H1 (cell line): Measurements from ENCODE around the gene DOHH. TPM values are rescaled to one million over a fixed set of nuclear protein-coding genes. Genes with fewer than 3 reads are reported as not detected.

Source experiments
- CTCF ChIA-PET: fragments of 300-600 bp; sonication (Branson Sonifier 250); formaldehyde crosslinking; loops from one replicate; lab custom pipeline; 2021; ENCODE audit not compliant: partially characterized antibody; lab: Charles Lee
- POLR2A ChIA-PET: fragments of 300-600 bp; sonication (Branson Sonifier 250); formaldehyde crosslinking; loops from one replicate; lab custom pipeline; 2021; ENCODE audit warnings: inconsistent platforms; ENCODE audit not compliant: partially characterized antibody; lab: Charles Lee
- DNase-seq, 2 experiments: peaks; one replicate each; pipeline versions ENCODE4 v3.0.0 to v3.0.0-alpha.2; 2010 to 2022; ENCODE audit warnings: low spot score in 2 of 2, low read depth in 1 of 2, mixed read lengths in 1 of 2
- FAIRE-seq: peaks from 2 replicates; lab custom pipeline; 2011; peaks lifted over from hg19 to GRCh38; lab: Jason Lieb, UNC
- H2AFZ ChIP-seq: 2 replicates; pipeline ENCODE4 v1.8.1; 2012; ENCODE audit warnings: low read length, inconsistent platforms
- H2AK5ac ChIP-seq: 2 replicates; pipeline ENCODE4 v1.6.1; 2013; ENCODE audit warnings: low read depth, low read length
- H2BK120ac ChIP-seq: replicated peaks from 2 replicates; pipeline ENCODE3; 2013; ENCODE audit warnings: low read depth, low read length, inconsistent platforms
- H2BK12ac ChIP-seq: 2 replicates; pipeline ENCODE4 v1.6.1; 2013; ENCODE audit warnings: low read depth, low read length
- H2BK15ac ChIP-seq: 2 replicates; pipeline ENCODE4 v1.6.1; 2013; ENCODE audit warnings: low read length
- H2BK20ac ChIP-seq: 2 replicates; pipeline ENCODE4 v1.6.1; 2013; ENCODE audit warnings: low read length
- H2BK5ac ChIP-seq: 2 replicates; pipeline ENCODE4 v1.6.1; 2013; ENCODE audit warnings: low read depth, low read length
- H3K14ac ChIP-seq: 2 replicates; pipeline ENCODE4 v1.6.1; 2013; ENCODE audit warnings: inconsistent platforms; ENCODE audit not compliant: insufficient read length
- H3K18ac ChIP-seq: 2 replicates; pipeline ENCODE4 v1.6.1; 2013; ENCODE audit warnings: low read length; ENCODE audit errors: extremely low read depth
- H3K23ac ChIP-seq: 2 replicates; pipeline ENCODE4 v1.6.1; 2013; ENCODE audit warnings: inconsistent platforms; ENCODE audit not compliant: insufficient read length
- H3K23me2 ChIP-seq: 2 replicates; pipeline ENCODE4 v1.6.1; 2013; ENCODE audit warnings: low read depth, low read length
- H3K27ac ChIP-seq: 2 replicates; pipeline ENCODE4 v1.6.1; 2011; ENCODE audit warnings: low read depth, low read length, inconsistent platforms
- H3K27me3 ChIP-seq, 4 experiments: replicated peaks in 1 of 4; 1 replicate in 1 of 4; 2 replicates in 3 of 4; pipeline versions ENCODE4 v1.6.1 to v1.8.1; 2011 to 2013; ENCODE audit warnings: low read length in 3 of 4, mild to moderate bottlenecking in 3 of 4, inconsistent platforms in 2 of 4, mixed read lengths in 2 of 4, moderate library complexity in 1 of 4; ENCODE audit not compliant: control insufficient read depth in 3 of 4, insufficient read depth in 3 of 4; ENCODE audit errors: extremely low read depth in 1 of 4
- H3K36me3 ChIP-seq, 4 experiments: 2 replicates each; pipeline versions ENCODE4 v1.6.1 to v1.8.1; 2011 to 2013; ENCODE audit warnings: mild to moderate bottlenecking in 4 of 4, low read length in 3 of 4, moderate library complexity in 2 of 4, control low read depth in 1 of 4, inconsistent platforms in 1 of 4; ENCODE audit not compliant: insufficient read depth in 4 of 4, control insufficient read depth in 2 of 4
- H3K4ac ChIP-seq: replicated peaks from 2 replicates; pipeline ENCODE3; 2013; ENCODE audit warnings: low read length, low read depth, mixed read lengths, inconsistent platforms; ENCODE audit not compliant: insufficient read length
- H3K4me1 ChIP-seq, 4 experiments: replicated peaks in 1 of 4; 1 replicate in 1 of 4; 2 replicates in 3 of 4; pipeline versions ENCODE4 v1.6.1 to v1.8.1; 2011 to 2013; ENCODE audit warnings: low read length in 3 of 4, inconsistent platforms in 2 of 4, mixed read lengths in 1 of 4; ENCODE audit not compliant: insufficient read depth in 4 of 4, control insufficient read depth in 3 of 4
- H3K4me2 ChIP-seq, 2 experiments: 2 replicates each; pipeline versions ENCODE4 v1.6.1 to v1.8.1; 2011 to 2013; ENCODE audit warnings: low read depth in 2 of 2, low read length in 2 of 2, control low read depth in 1 of 2, inconsistent platforms in 1 of 2, mild to moderate bottlenecking in 1 of 2; ENCODE audit not compliant: insufficient read depth in 1 of 2
- H3K4me3 ChIP-seq, 4 experiments: fragments of 200-600, 300-600 bp in 1 of 4; sonication (generic), shearing (Covaris generic), sonication (Bioruptor Twin) in 1 of 4; 2 replicates each; pipeline versions ENCODE4 v1.5.1 to v1.8.1; 2011 to 2016; ENCODE audit warnings: low read length in 4 of 4, low read depth in 3 of 4, control low read depth in 2 of 4, inconsistent platforms in 2 of 4, mild to moderate bottlenecking in 2 of 4, mixed read lengths in 1 of 4, moderate library complexity in 1 of 4; ENCODE audit not compliant: insufficient read depth in 2 of 4; ENCODE audit errors: extremely low read depth in 1 of 4
- H3K56ac ChIP-seq: replicated peaks from 2 replicates; pipeline ENCODE3; 2013; ENCODE audit warnings: low read depth, mild to moderate bottlenecking, mixed read lengths, low read length, inconsistent platforms; ENCODE audit not compliant: insufficient read length
- H3K79me1 ChIP-seq: 2 replicates; pipeline ENCODE4 v1.6.1; 2013; ENCODE audit warnings: low read depth, low read length, control low read depth
- H3K79me2 ChIP-seq, 2 experiments: 2 replicates each; pipeline versions ENCODE4 v1.6.1 to v1.8.1; 2012 to 2013; ENCODE audit warnings: low read length in 2 of 2, mild to moderate bottlenecking in 2 of 2, inconsistent platforms in 1 of 2; ENCODE audit not compliant: insufficient read depth in 2 of 2, control insufficient read depth in 1 of 2
- H3K9ac ChIP-seq, 4 experiments: replicated peaks in 1 of 4; 1 replicate in 1 of 4; 2 replicates in 3 of 4; pipeline versions ENCODE4 v1.6.1 to v1.8.1; 2011 to 2013; ENCODE audit warnings: low read depth in 3 of 4, low read length in 3 of 4, control low read depth in 2 of 4, mild to moderate bottlenecking in 2 of 4, moderate library complexity in 2 of 4, inconsistent platforms in 1 of 4; ENCODE audit errors: extremely low read depth in 1 of 4
- H3K9me3 ChIP-seq, 2 experiments: 2 replicates each; pipeline versions ENCODE4 v1.6.1 to v1.8.1; 2012 to 2013; ENCODE audit warnings: mild to moderate bottlenecking in 2 of 2, moderate library complexity in 2 of 2, control low read depth in 1 of 2, inconsistent platforms in 1 of 2, low read depth in 1 of 2, low read length in 1 of 2, mixed read lengths in 1 of 2; ENCODE audit not compliant: insufficient read depth in 2 of 2
- H4K20me1 ChIP-seq, 2 experiments: replicated peaks in 1 of 2; 2 replicates each; pipeline versions ENCODE3 to v1.8.1; 2011 to 2013; ENCODE audit warnings: inconsistent platforms in 2 of 2, low read length in 2 of 2, mild to moderate bottlenecking in 1 of 2; ENCODE audit not compliant: insufficient read depth in 2 of 2, control insufficient read depth in 1 of 2
- H4K5ac ChIP-seq: 2 replicates; pipeline ENCODE4 v1.6.1; 2013; ENCODE audit warnings: low read length, low read depth, mixed read lengths, inconsistent platforms; ENCODE audit not compliant: insufficient read length
- H4K8ac ChIP-seq: 2 replicates; pipeline ENCODE4 v1.8.0; 2013; ENCODE audit warnings: mild to moderate bottlenecking, moderate library complexity, low read length, inconsistent platforms; ENCODE audit not compliant: insufficient read depth; ENCODE audit errors: extremely low read depth
- H4K91ac ChIP-seq: replicated peaks from 2 replicates; pipeline ENCODE3; 2013; ENCODE audit warnings: low read length, mixed read lengths, inconsistent platforms; ENCODE audit not compliant: insufficient read length
- ASH2L ChIP-seq: fragments of 200-600, 300-600 bp; sonication (generic); IDR thresholded peaks from one replicate; pipeline ENCODE4 v1.7.1; 2017; ENCODE audit warnings: low read length
- CEBPB ChIP-seq: IDR thresholded peaks from 2 replicates; pipeline ENCODE4 v1.6.1; 2012; ENCODE audit warnings: low read depth, low read length
- GTF2F1 ChIP-seq: IDR thresholded peaks from 2 replicates; pipeline ENCODE4 v1.6.1; 2012; ENCODE audit warnings: low read depth, low read length, improper control_type of control experiment, borderline replicate concordance
- NANOG ChIP-seq: IDR thresholded peaks from 2 replicates; pipeline ENCODE4 v1.6.1; 2011; ENCODE audit warnings: low read length, low read depth, mild to moderate bottlenecking, inconsistent platforms; ENCODE audit not compliant: insufficient read depth, poor library complexity, severe bottlenecking
- NRF1 ChIP-seq: IDR thresholded peaks from 2 replicates; pipeline ENCODE4 v1.6.1; 2011; ENCODE audit warnings: mild to moderate bottlenecking, low read depth, low read length, improper control_type of control experiment
- POLR2AphosphoS5 ChIP-seq: IDR thresholded peaks from 2 replicates; pipeline ENCODE4 v1.6.1; 2011; ENCODE audit warnings: low read depth, low read length
- RBBP5 ChIP-seq: IDR thresholded peaks from 2 replicates; pipeline ENCODE4 v1.7.1; 2012; ENCODE audit warnings: low read depth, mild to moderate bottlenecking, inconsistent platforms, low read length, moderate library complexity, borderline replicate concordance
- RXRA ChIP-seq: IDR thresholded peaks from 2 replicates; pipeline ENCODE4 v1.6.1; 2011; ENCODE audit warnings: low read depth, mild to moderate bottlenecking, low read length, moderate library complexity; ENCODE audit not compliant: insufficient read depth
- SP1 ChIP-seq: IDR thresholded peaks from 2 replicates; pipeline ENCODE4 v1.6.1; 2011; ENCODE audit warnings: low read depth, low read length
- TAF7 ChIP-seq: optimal IDR thresholded peaks from 2 replicates; pipeline ENCODE3; 2011; ENCODE audit warnings: low read depth, mild to moderate bottlenecking, inconsistent platforms, low read length, moderate library complexity, borderline replicate concordance
- YY1 ChIP-seq: IDR thresholded peaks from 2 replicates; pipeline ENCODE4 v1.6.1; 2011; ENCODE audit warnings: low read depth, mild to moderate bottlenecking, low read length
- WGBS, 2 experiments: shearing (Covaris generic) in 1 of 2; methylation state at CpG; one replicate each; pipeline versions ENCODE4 v1.1.6 to v1.1.7; 2013 to 2015; ENCODE audit warnings: low lambda C conversion rate in 2 of 2, mixed read lengths in 2 of 2, inconsistent platforms in 1 of 2, low coverage in 1 of 2, missing lambda C conversion rate in 1 of 2; ENCODE audit not compliant: insufficient replicate concordance in 2 of 2, insufficient coverage in 1 of 2, insufficient read length in 1 of 2; ENCODE audit errors: extremely low coverage in 1 of 2, missing lambda C conversion rate in 1 of 2; 5-methylcytosine and 5-hydroxymethylcytosine counted together
- polyA plus RNA-seq, 7 experiments: library from polyadenylated mRNA; depleted of rRNA in 3 of 7; stranded (reverse) in 5 of 7; unstranded in 2 of 7; fragments of >200 nt in 5 of 7; fragments of 200-250 nt in 2 of 7; gene quantifications; 1 replicate in 5 of 7; 2 replicates in 1 of 7; 4 replicates in 1 of 7; pipeline versions ENCODE4 v1.2.1 to v1.2.3, GENCODE V29; 2011 to 2013; ENCODE audit warnings: missing spikeins in 2 of 7, mixed read lengths in 2 of 7
- total RNA-seq: library from RNA; stranded (reverse); fragmentation: NEBNext Ultra II Directional; extraction: Animal tissue kit (Norgen Biotek cat#: 25700); gene quantifications from 2 replicates; pipeline ENCODE4 v1.2.1, GENCODE V29; 2021

DOHH gene
- total and polyA plus RNA-seq, 2 of the 8 experiments (the other 6 are each of a cell fraction or from before 2014, with no cell fraction given): 7.3 to 17.7 TPM

DNA sequence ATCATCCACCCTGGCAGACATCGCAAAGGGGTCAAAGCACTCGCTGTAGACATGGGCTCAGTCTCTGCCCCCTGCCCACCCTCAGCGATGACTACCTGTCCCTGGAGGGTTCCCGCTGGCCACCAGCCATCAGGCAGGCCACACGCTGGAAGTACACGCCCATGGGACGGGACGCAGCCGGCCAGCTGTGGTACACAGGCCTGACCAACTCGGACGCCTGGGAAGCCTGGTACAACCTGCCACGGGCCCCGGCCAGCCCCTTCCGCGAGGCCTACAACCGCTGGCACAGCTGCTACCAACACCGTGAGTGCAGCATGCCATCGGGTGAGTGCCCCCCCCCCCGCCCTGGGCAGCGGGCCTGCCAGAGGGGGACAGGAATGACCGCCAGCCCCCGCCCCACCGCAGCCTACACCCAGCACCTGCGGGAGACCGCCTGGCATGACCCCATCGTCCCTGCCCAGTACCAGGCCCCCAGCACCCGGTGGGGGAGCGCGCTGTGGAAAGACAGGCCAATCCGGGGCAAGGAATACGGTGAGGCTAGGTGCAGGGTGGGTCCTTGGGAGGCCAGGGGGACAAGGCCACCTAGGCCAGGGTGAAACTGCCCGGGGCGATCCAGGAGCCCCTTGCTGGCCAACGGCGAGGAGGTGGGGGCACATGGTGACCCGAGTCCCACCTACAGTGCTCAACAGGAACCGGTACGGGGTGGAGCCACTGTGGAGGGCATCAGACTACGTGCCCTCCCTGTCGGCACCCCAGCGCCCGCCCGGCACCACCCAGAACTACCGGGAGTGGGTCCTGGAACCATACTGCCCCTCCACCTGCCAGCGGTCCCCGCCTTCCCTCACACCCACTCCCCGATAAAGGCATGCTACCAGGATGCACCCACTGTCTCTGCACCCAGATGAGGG is 42.9 kb upstream of the DOHH start:
- POLR2A ChIA-PET: interaction anchor here (1.5 to 2.0 kb wide), 2 partner anchors 10 to 14 kb away, joined by 6 to 8 read pairs; partner anchors contain the start of gene MFSD12
- TF ChIP-seq SP1 (no peak), RBBP5 (no peak), POLR2AphosphoS5 (no peak; the same call in 1 of the 2 replicates), GTF2F1 (no peak), TAF7 (no peak), NRF1 (no peak), CEBPB (no peak), YY1 (no peak), NANOG (no peak), ASH2L (no peak), RXRA (no peak)
- TF ChIP-seq, all 59 proteins: peak for 0
- Histone ChIP-seq H4K8ac (no peak overlapping the region; the same call in none of the 2 replicates), H4K5ac (no peak overlapping the region), H3K27me3 (no peaks in the 10 kb centered on the region), H3K36me3 (peaks cover 0 to 7% (median 1%) of the 10 kb centered on the region in 4 experiments; a peak in 2 of 8 replicates), H3K4ac (no peak overlapping the region), H2BK15ac (no peak overlapping the region), H2BK12ac (no peak overlapping the region), H3K4me1 (peaks cover 3 to 10% (median 6%) of the 10 kb centered on the region in 4 experiments; a peak in 6 of 7 replicates), H4K20me1 (peaks cover 13 to 23% of the 10 kb centered on the region in 2 experiments), H2BK120ac (no peak overlapping the region), H3K56ac (no peak overlapping the region), H3K14ac (no peak overlapping the region), H4K91ac (no peak overlapping the region), H3K79me1 (no peaks in the 10 kb centered on the region), H3K18ac (no peak overlapping the region), H2AK5ac (no peak overlapping the region), H3K9me3 (no peaks in the 10 kb centered on the region), H3K27ac (no peak overlapping the region), H3K79me2 (no peaks in the 10 kb centered on the region), H3K9ac (no peak overlapping the region), H3K23me2 (no peaks in the 10 kb centered on the region), H3K4me2 (no peak overlapping the region), H3K23ac (no peak overlapping the region), H2BK5ac (no peak overlapping the region), H3K4me3 (no peak overlapping the region), H2BK20ac (no peak overlapping the region), H2AFZ (no peak overlapping the region)
- DNase-seq (no peak), FAIRE-seq (no peak)
- CTCF ChIA-PET: interaction anchor here (0.7 to 5.5 kb wide), 4 partner anchors 15 to 49 kb away, joined by 4 to 66 read pairs (median 12); partner anchors contain the start of gene MFSD12
- 87% methylated on average over 42 of the region's 47 CpGs; no CpG with 5 or more reads in 1 of the 2 experiments for WGBS, 2 experiments
